ENCODE results near the gene ICAM1. TPM values are rescaled to one million over a fixed set of nuclear protein-coding genes. Genes with fewer than 3 reads are reported as not detected.

ICAM1 gene
- total and polyA plus RNA-seq, 2 of the 13 experiments (the other 11 are each of a cell fraction or from before 2014, with no cell fraction given): 37.9 to 98.4 TPM

- no peak for TF ChIP-seq ZNF407 (CRISPR knock-in tag; IDR thresholded peaks at IDR 0.05; ENCODE audit: not compliant biosample characterization)
- peak; percentile 42; the same call in 1 of the 2 replicates for TF ChIP-seq SALL1 (CRISPR knock-in tag; IDR thresholded peaks at IDR 0.05)
- peak; percentile 71 for TF ChIP-seq SIN3A (IDR thresholded peaks at IDR 0.05; ENCODE audit: borderline replicate concordance, low read depth, low read length)
- TF ChIP-seq ZNF414 (CRISPR knock-in tag; IDR thresholded peaks at IDR 0.05): no peak; the same call in 1 of the 2 replicates
- TF ChIP-seq ZNF740 (CRISPR knock-in tag; IDR thresholded peaks at IDR 0.05): no peak
- TF ChIP-seq THAP7 (CRISPR knock-in tag; IDR thresholded peaks at IDR 0.05): no peak
- peak; percentile 60; the same call in 1 of the 2 replicates for TF ChIP-seq TFDP2 (CRISPR knock-in tag; IDR thresholded peaks at IDR 0.05)
- TF ChIP-seq ELF1 (CRISPR knock-in tag; IDR thresholded peaks at IDR 0.05): peak; percentile 38; the same call in 1 of the 2 replicates
- TF ChIP-seq MAFG (CRISPR knock-in tag; IDR thresholded peaks at IDR 0.05): no peak
- TF ChIP-seq ZNF530 (CRISPR knock-in tag; IDR thresholded peaks at IDR 0.05; ENCODE audit: low read depth): no peak
- no peak for TF ChIP-seq JARID2 (CRISPR knock-in tag; IDR thresholded peaks at IDR 0.05; ENCODE audit: insufficient replicate concordance)
- TF ChIP-seq DDIT3 (CRISPR knock-in tag; IDR thresholded peaks at IDR 0.05): no peak
- peak; percentile 28; the same call in 1 of the 2 replicates for TF ChIP-seq ZNF121 (CRISPR knock-in tag; IDR thresholded peaks at IDR 0.05)
- no peak for TF ChIP-seq TCF12 (IDR thresholded peaks at IDR 0.05)
- no peak for TF ChIP-seq TCF12 (CRISPR knock-in tag; IDR thresholded peaks at IDR 0.05)
- 0 out of 2 replicates have a peak, but pooled peaks have one; percentile 30 for TF ChIP-seq HIVEP1 (CRISPR knock-in tag; IDR thresholded peaks at IDR 0.05)
- TF ChIP-seq ZNF335 (CRISPR knock-in tag; IDR thresholded peaks at IDR 0.05): no peak
These were observed 61.4 kb downstream of the ICAM1 start (continued) for GRCh38 chr19:10332158-10332964.

Measured in HepG2 (cell line).